Measurements from ENCODE around the gene CYP27C1.

The CYP27C1 gene

GRCh38 chr2:127188797-127189196 is 31.3 kb downstream of the CYP27C1 start:
- no peak overlapping the region for H3K4me3 ChIP-seq (ENCODE audit: low read depth, low read length)
- no peak for DNase-seq (ENCODE audit: low read depth)
- no peak for TF ChIP-seq CTCF (IDR thresholded peaks at IDR 0.05; ENCODE audit: insufficient read depth, low read depth, low read length, missing control alignments)

- no peak for TF ChIP-seq CTCF (IDR thresholded peaks at IDR 0.05; ENCODE audit: insufficient read depth, low read depth, low read length, missing control alignments)
- no peak for DNase-seq (ENCODE audit: low read depth)
- H3K4me3 ChIP-seq (ENCODE audit: low read depth, low read length) = no peak overlapping the region
These were observed 32.3 kb downstream of the CYP27C1 start for GRCh38 chr2:127187831-127188230.

GRCh38 chr2:127187081-127187775 is 32.9 kb downstream of the CYP27C1 start:
- no peak for TF ChIP-seq CTCF (IDR thresholded peaks at IDR 0.05; ENCODE audit: insufficient read depth, low read depth, low read length, missing control alignments)
- DNase-seq (ENCODE audit: low read depth) = no peak
- H3K4me3 ChIP-seq (ENCODE audit: low read depth, low read length) = no peak overlapping the region

- H3K4me3 ChIP-seq (ENCODE audit: low read depth, low read length) = no peak overlapping the region
- TF ChIP-seq CTCF (IDR thresholded peaks at IDR 0.05; ENCODE audit: insufficient read depth, low read depth, low read length, missing control alignments) = no peak
- no peak for DNase-seq (ENCODE audit: low read depth)
These were observed 34.4 kb downstream of the CYP27C1 start for GRCh38 chr2:127185705-127186104.

- DNase-seq (ENCODE audit: low read depth) = peak; percentile 11
- H3K4me3 ChIP-seq (ENCODE audit: low read depth, low read length) = no peak overlapping the region
- no peak for TF ChIP-seq CTCF (IDR thresholded peaks at IDR 0.05; ENCODE audit: insufficient read depth, low read depth, low read length, missing control alignments)
These were observed 35.0 kb downstream of the CYP27C1 start for GRCh38 chr2:127185093-127185492.

- no peak for TF ChIP-seq CTCF (IDR thresholded peaks at IDR 0.05; ENCODE audit: insufficient read depth, low read depth, low read length, missing control alignments)
- H3K4me3 ChIP-seq (ENCODE audit: low read depth, low read length) = no peak overlapping the region
- no peak for DNase-seq (ENCODE audit: low read depth)
These were observed 36.3 kb downstream of the CYP27C1 start for GRCh38 chr2:127183771-127184170.
